Calu3 (cell line): Measurements from ENCODE around the gene FIZ1. TPM values are rescaled to one million over a fixed set of nuclear protein-coding genes. Genes with fewer than 3 reads are reported as not detected.

Source experiments
- BruUV-seq: library from RNA; stranded (reverse); fragments of 400-500 nt; replicated peaks from 2 replicates; lab custom pipeline; 2021; lab: Mats Ljungman, UMichigan
- CTCF ChIA-PET: fragments of 300-600 bp; sonication (Branson Sonifier 250); formaldehyde crosslinking; loops from one replicate; lab custom pipeline; 2022; ENCODE audit warnings: antibody characterized with exemption; lab: Charles Lee
- DNase-seq: peaks from one replicate; pipeline ENCODE4 v3.0.0; 2022
- H3K27ac Mint-ChIP-seq: one replicate; pipeline ENCODE4 v1.8.0; 2022; ENCODE audit warnings: mixed read lengths; ENCODE audit not compliant: unreplicated experiment
- H3K27me3 Mint-ChIP-seq: one replicate; pipeline ENCODE4 v1.8.0; 2022; ENCODE audit warnings: mixed read lengths; ENCODE audit not compliant: unreplicated experiment
- H3K36me3 Mint-ChIP-seq: one replicate; pipeline ENCODE4 v1.8.0; 2022; ENCODE audit warnings: mild to moderate bottlenecking, moderate library complexity, mixed read lengths; ENCODE audit not compliant: insufficient read depth, unreplicated experiment
- H3K4me1 Mint-ChIP-seq: one replicate; pipeline ENCODE4 v1.8.0; 2022; ENCODE audit warnings: mild to moderate bottlenecking, low read depth, mixed read lengths; ENCODE audit not compliant: unreplicated experiment
- H3K4me3 Mint-ChIP-seq: one replicate; pipeline ENCODE4 v1.8.0; 2022; ENCODE audit warnings: mild to moderate bottlenecking, low read depth, moderate library complexity, mixed read lengths; ENCODE audit not compliant: unreplicated experiment
- H3K9me3 Mint-ChIP-seq: one replicate; pipeline ENCODE4 v1.8.0; 2022; ENCODE audit warnings: low read depth, mixed read lengths; ENCODE audit not compliant: unreplicated experiment
- CTCF ChIP-seq: fragments of 200-600 bp; IDR thresholded peaks from one replicate; pipeline ENCODE4 v1.8.0; 2022; ENCODE audit warnings: antibody characterized with exemption; ENCODE audit not compliant: unreplicated experiment
- intact Hi-C: fragments of 100-400 bp; cut with micrococcal nuclease; formaldehyde crosslinking; loops from one replicate; pipeline ENCODE4 v1.10.0; 2022; ENCODE audit not compliant: unreplicated experiment
- total RNA-seq: library from RNA; stranded (reverse); gene quantifications from 2 replicates; pipeline ENCODE4 v1.2.3, GENCODE V29; 2022

Gene FIZ1
- total RNA-seq, 1 experiment from 2014 or later, result 18.6 TPM

- Mint-ChIP-seq H3K27me3 (no peaks in the 10 kb centered on the region), H3K27ac (peak within 1 kb of the TSS; percentile 93), H3K36me3 (peaks cover 80% of the 10 kb centered on the region), H3K4me1 (peaks cover 54% of the 10 kb centered on the region), H3K4me3 (peak within 1 kb of the TSS; percentile 92), H3K9me3 (no peaks in the 10 kb centered on the region)
- CTCF ChIA-PET, result no interaction called here
- no TSS peak for BruUV-seq
- intact Hi-C loops, result no loop called here
- no peak for TF ChIP-seq CTCF
- DNase-seq, result peak; percentile 81
These were observed 41.5 kb upstream of the FIZ1 start, which contains the start of gene ZNF580 for GRCh38 chr19:55640577-55641425. Gene ZNF580 (plus strand): TSS chr19:55641002. CDS start chr19:55642509, 1,507 bp downstream.

- no peak for TF ChIP-seq CTCF
- Mint-ChIP-seq H3K27me3 (no peaks in the 10 kb centered on the region), H3K36me3 (peaks cover 80% of the 10 kb centered on the region), H3K27ac (peak overlapping the region; percentile 32), H3K4me1 (peaks cover 59% of the 10 kb centered on the region), H3K9me3 (no peaks in the 10 kb centered on the region), H3K4me3 (peak overlapping the region; percentile 92)
- no TSS peak for BruUV-seq
- no peak for DNase-seq
- CTCF ChIA-PET, result no interaction called here
- intact Hi-C loops, result no loop called here
These were observed 40.8 kb upstream of the FIZ1 start for GRCh38 chr19:55640043-55640576.

- Mint-ChIP-seq H3K9me3 (no peaks in the 10 kb centered on the region), H3K36me3 (peaks cover 79% of the 10 kb centered on the region), H3K4me1 (peaks cover 50% of the 10 kb centered on the region), H3K27ac (no peak overlapping the region), H3K4me3 (no peak overlapping the region), H3K27me3 (no peaks in the 10 kb centered on the region)
- peak; percentile 60 for DNase-seq
- CTCF ChIA-PET, result interaction anchor here (0.7 kb wide), 3 partner anchors 9 to 522 kb away, joined by 3 to 5 read pairs (median 5); no protein-coding TSS in a partner anchor
- no TSS peak for BruUV-seq
- peak; percentile 48 for TF ChIP-seq CTCF
- intact Hi-C loops, result loop anchor here (10.0 kb wide), 2 partner anchors 254 to 494 kb away; partner anchors contain the start of genes RPL28, TMEM238 and TNNT1
These were observed 39.6 kb upstream of the FIZ1 start for GRCh38 chr19:55638864-55639359.

- no TSS peak for BruUV-seq
- H3K9me3 Mint-ChIP-seq, result no peaks in the 10 kb centered on the region
- DNase-seq, result no peak
- no peaks in the 10 kb centered on the region for H3K27me3 Mint-ChIP-seq
- H3K4me1 Mint-ChIP-seq, result peaks cover 40% of the 10 kb centered on the region
- TF ChIP-seq CTCF, result no peak
- CTCF ChIA-PET, result interaction anchor here (0.6 to 1.3 kb wide), 2 partner anchors 13 to 283 kb away, joined by 3 to 4 read pairs; partner anchors contain the start of gene COX6B2
- H3K27ac Mint-ChIP-seq, result peak overlapping the region; percentile 55
- peaks cover 65% of the 10 kb centered on the region for H3K36me3 Mint-ChIP-seq
- intact Hi-C loops, result loop anchor here (10.0 kb wide), 2 partner anchors 253 to 493 kb away; partner anchors contain the start of genes RPL28, TMEM238 and TNNT1
- no peak overlapping the region for H3K4me3 Mint-ChIP-seq
These were observed 38.2 kb upstream of the FIZ1 start for GRCh38 chr19:55637534-55637933.
